HG02885 (cell line): ENCODE results near the gene SMO.
"Not testable (repeated sequence)": the region's sequence is repeated elsewhere in the genome, so short reads cannot be mapped to it uniquely, and the experiment has no call there.

Source experiments
- ATAC-seq: cut with Tn5 transposase; IDR thresholded peaks from one replicate; pipeline ENCODE4 v1.9.1; 2021; ENCODE audit warnings: mild to moderate bottlenecking; ENCODE audit not compliant: unreplicated experiment, poor library complexity

SMO gene

DNA sequence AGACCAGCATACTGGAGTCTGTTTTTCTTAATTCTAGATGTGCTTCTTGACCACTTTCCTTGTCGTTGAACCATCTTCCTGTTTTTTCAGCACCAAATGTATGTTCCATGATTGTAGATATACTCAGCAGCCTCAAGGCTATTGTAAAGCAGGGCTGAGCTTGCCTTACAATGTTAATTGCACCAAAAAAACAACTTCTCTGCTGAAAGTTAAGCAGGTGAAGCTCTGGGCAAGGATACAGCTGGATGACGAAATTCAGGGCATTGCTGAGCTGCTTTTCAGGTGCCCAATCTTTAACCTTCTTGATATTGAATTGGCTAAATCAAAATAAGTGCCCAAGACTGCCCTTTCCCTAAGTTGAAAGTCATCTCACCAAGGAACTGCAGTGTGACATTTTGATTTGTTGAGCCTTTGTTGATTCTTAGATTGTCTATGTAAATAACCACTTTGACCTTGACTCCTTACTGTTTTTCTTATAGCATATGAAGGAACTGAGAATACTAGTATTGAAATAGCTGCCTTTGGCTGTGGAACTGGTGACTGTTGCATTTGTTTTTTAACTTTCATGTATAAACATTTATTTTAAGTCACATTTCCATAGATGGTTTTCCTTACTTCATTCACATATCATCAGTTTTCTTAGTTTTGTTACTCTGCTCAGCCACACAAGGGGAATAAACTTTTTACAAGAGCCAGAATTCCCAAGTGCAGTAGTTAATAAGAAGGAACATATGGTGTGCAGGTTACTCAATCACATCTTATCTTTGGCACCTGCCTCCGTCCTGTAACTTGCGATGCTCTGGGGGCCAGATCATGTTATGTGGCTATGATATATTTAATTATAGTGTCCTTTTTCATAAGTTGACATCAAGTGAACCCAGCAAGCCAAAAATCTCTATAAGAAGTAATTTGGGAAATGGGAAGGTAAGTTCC, 39.5 kb downstream of the SMO start:
- no peak for ATAC-seq

GRCh38 chr7:129228633-129229032, 40.2 kb downstream of the SMO start:
- ATAC-seq: no peak

DNA sequence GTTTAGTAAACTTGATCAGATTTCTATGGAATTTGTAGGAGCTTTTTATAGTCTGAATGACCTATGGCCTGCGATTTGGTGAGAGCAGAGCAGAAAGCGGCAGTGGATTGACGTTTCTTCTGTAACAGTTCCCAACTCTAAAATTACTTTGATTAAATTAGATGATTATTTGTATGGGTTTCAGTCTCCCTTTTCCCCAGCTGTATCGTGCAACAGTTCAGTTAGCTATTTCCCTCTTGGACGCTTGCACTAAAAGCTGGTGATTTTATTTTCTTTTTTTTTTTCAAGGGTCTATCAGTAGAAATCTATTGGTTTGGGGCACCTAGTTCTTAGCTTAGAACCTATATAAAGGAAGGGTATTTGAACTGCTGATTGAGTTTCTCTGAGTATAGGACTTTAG, 43.2 kb downstream of the SMO start:
- ATAC-seq: no peak

DNA sequence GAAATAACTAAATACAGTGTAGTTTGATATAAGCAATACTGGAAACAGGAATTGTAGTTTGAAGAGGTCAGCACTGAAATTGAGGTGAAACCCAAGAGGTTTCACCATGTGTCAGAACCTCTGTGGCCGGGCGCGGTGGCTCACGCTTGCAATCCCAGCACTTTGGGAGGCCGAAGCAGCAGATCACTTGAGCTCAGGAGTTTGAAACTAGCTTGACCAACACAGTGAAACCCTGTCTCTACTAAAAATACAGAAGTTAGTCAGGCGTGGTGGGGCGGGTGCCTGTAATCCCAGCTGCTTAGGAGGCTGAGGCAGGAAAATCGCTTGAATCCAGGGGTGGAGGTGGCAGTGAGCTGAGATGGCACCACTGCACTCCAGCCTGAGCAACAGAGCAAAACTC, 50.1 kb downstream of the SMO start:
- ATAC-seq: no peak

GRCh38 chr7:129240119-129240820, 51.8 kb downstream of the SMO start:
- no peak for ATAC-seq

DNA sequence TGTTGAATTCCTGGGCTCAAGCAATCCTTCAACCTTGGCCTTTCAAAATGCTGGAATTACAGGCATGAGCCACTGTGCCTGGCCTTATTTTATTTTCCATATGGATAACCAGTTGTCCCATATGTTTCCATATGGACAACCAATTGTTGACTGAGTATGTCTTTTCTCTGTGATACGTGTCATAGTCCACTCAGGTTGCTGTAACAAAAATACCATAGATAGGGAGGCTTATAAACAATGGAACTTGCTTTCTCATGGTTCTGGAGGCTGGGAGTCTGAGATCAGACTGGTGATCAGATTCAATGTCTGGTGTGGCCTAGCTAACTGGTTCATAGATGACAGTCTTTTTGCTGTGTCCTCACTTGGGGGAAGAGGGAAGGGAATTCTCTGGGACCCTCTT, 55.8 kb downstream of the SMO start:
- no peak for ATAC-seq

DNA sequence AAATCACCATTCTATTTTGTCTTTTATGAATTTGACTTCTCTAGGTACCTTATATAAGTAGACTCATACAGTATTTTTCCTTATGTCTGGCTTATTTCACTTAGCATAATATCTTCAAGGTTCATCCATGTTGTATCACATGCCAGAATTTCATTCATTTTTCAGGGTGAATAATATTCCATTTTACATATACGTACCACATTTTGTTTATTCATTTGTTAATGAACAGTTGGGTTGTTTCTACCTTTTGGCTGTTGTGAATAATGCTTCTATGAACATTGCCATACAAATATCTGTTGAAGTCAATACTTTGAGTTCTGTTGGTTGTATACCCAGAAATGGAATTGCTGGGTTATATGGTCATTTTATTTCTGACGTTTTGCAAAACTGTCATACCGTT, 57.1 kb downstream of the SMO start:
- no peak for ATAC-seq

- no peak for ATAC-seq
These were observed 58.7 kb downstream of the SMO start for GRCh38 chr7:129247087-129247486.

GRCh38 chr7:129252128-129252527, 63.7 kb downstream of the SMO start:
- no peak for ATAC-seq

DNA sequence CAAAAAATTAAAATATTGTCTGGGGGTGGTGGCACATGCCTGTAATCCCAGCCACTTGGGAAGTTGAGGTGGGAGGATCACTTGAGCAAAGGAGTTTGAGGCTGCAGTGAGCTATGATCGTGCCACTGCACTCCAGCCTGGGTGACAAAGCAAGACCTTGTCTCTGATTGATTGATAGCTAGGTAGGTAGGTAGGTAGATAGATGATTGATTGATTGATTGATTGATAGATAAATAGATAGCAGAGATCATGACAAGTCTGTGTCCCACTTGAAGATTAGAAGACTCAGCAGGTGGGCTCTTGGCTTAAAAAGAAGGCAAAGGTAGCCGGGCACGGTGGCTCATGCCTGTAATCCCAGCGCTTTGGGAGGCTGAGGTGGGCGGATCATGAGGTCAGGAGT, 64.2 kb downstream of the SMO start:
- not testable (repeated sequence) for ATAC-seq

GRCh38 chr7:129255800-129256199, 67.4 kb downstream of the SMO start:
- no peak for ATAC-seq

DNA sequence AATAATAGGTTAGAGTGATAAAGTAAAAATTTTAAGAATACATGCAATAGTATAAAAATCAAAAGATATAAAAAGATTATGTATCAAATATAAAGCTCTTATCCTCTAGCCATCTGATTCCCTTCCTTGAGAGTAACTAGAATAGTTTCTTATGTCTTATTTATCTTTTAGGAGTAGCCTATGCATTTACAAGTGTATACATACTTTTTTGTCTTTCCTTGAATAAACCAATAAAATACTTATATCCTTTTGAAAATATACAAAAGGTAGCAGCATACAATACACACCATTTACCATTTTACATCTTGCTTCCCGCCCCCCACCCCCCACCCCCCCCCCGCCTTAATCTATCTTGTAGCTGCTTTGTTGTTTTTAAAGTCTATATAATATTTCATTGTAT, 67.8 kb downstream of the SMO start:
- ATAC-seq: no peak

- ATAC-seq: no peak
These were observed 68.7 kb downstream of the SMO start for GRCh38 chr7:129257168-129257567.

GRCh38 chr7:129258649-129259389, 70.4 kb downstream of the SMO start:
- ATAC-seq: no peak

- ATAC-seq: no peak
These were observed 73.9 kb downstream of the SMO start for GRCh38 chr7:129262324-129262723.
